Stimulated activated CD8-positive, alpha-beta memory T cell treated with anti-CD3 and anti-CD28 coated beads, Interleukin-12 subunit alpha, Interleukin-12 subunit beta, amount 100 ng/mL, for 4 hours (primary cell): ENCODE data around the gene GPATCH2L.

Experiments
- DNase-seq: peaks from one replicate; pipeline ENCODE4 v3.0.0-alpha.2; 2020; ENCODE audit warnings: low read depth

Gene GPATCH2L

DNA sequence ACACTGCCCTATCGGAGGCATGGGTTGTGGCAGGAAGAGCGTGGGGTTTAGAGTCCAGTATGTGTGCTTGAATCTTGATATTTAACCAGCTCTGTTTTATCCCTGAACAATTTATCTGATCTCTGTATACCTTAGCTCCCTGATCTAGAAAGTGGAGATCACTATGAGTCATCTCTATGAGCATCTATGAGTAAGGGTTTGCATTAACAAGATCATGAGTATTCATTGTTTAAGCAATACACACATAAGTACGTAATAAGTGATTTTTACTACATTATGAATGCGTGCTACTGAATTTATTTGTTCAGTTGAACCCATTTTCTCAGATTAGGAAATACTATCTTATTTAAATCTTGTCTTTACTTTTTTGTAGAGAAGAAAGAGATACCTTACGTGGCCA is 49.4 kb downstream of the GPATCH2L start:
- DNase-seq = no peak

DNA sequence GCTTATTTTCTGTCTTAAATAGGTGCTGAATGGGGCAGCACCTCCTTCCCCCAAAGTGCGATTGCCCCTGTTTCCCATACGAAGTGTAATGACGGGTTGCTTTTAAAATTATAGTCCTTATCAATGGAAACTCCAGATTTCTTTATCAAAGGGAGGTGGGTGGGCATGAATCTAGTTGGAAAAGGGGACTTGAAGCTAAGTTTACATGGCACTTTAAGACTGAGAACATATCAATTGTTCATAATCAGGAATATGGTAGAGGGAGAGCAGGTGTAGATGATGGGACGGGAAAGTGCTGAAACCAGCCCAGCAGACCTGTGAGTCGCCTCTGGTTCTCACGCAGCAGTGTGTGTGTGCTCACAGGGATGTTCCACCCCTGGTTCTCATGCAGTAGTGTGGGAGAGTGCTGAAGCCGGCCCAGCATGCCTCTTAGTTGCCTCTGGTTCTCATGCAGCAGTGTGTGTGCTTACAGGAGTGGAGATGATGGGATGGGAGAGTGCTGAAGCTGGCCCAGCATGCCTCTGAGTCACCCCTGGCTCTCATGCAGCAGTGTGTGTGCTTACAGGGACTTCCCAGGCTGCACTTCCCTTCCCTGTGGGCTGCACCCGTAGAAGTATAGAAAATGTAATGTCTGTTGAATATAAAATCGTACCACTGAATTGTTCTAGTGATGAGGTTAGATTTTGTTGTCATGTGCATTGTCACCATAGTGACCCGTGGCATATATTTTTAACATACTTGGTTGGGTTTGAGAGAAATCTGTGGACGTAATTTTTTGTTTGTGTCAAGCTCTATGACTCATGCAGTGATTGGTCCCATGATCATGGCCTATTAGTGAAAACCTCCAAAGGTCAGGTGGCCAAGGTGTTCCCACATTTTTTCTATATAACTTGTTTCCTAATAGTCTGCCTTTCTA is 51.6 kb downstream of the GPATCH2L start:
- DNase-seq = no peak

- no peak for DNase-seq
Observed at GRCh38 chr14:76204461-76205230, 52.9 kb downstream of the GPATCH2L start.

DNA sequence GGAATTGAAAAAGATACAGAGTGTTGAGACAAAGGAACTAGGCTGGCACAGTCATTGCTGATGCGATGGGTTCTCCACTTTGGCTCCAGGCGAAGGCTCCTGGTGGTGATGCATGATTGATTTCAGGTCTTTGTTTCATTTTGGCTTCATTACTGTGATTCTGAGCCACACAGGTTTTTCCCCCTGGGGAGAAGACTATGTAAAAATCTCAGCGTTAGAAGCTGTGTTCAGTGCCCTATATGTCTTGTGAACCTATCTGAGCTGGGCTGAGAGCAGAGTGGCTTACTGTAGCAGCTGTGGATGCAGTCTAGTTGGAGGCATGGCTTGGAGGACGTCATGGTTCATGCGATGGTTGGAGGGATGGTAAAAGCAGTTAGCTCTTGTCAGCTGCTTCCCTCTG is 54.0 kb downstream of the GPATCH2L start:
- DNase-seq = no peak

DNA sequence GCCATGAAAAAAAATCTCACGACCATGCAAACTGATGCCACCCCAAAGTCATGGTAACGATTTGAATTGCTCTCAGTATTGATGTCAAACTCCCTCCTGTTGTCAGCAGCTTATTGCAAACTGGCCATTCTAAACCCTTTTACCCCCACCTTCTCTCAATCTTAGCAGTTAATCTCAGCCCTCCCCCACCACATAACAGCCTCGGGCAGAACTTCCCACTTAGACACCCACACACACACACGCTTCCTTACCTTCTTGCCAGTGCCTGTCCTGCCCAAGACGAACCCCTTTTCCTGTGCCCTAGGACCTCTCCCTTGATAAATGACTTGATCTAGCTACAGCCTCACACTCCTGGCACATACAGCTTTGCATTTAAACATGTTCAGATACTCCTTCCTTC is 56.6 kb downstream of the GPATCH2L start:
- no peak for DNase-seq

DNA sequence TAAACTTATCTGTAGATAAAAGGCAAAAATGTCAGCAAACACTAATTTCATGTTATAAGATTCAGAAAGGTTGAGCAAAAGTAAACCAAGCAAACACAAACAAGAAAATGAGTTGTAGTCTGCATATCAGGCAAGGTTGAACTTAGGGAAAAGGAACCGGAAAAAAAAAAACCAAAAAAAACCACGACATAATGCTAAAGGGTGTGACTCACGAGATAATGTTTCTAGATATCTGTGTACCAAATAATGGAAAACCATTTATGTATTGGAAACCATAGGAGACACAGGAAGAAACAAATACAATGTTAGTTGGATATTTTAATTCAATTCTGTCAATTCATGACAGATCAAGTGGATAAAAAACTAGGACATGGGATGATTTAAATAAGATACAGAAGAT is 60.5 kb downstream of the GPATCH2L start:
- no peak for DNase-seq

DNA sequence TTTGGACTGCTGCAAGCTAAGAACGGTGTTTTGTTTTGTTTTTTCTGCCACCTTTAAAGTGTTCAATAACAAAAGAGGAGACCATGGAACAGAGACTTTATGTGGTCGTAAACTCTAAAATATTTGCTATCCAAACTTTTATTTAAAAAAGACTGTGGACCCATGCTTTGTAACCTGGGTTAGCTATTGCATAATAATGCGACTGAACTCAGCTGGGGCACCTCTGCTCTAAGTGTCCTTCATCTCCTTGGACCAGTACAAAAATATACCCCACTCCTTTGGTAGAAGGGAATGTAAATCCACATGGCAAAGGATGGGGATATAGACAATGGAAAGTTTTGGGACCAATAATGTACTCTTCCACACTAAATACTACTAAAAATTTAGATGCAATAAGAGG is 65.5 kb downstream of the GPATCH2L start:
- no peak for DNase-seq

- DNase-seq = no peak
Observed at GRCh38 chr14:76218662-76219061, 66.9 kb downstream of the GPATCH2L start.

- no peak for DNase-seq
Observed at GRCh38 chr14:76219873-76220272, 68.2 kb downstream of the GPATCH2L start.

GRCh38 chr14:76227450-76228050 is 75.8 kb downstream of the GPATCH2L start:
- DNase-seq = no peak

GRCh38 chr14:76228138-76228537 is 76.4 kb downstream of the GPATCH2L start:
- no peak for DNase-seq

DNA sequence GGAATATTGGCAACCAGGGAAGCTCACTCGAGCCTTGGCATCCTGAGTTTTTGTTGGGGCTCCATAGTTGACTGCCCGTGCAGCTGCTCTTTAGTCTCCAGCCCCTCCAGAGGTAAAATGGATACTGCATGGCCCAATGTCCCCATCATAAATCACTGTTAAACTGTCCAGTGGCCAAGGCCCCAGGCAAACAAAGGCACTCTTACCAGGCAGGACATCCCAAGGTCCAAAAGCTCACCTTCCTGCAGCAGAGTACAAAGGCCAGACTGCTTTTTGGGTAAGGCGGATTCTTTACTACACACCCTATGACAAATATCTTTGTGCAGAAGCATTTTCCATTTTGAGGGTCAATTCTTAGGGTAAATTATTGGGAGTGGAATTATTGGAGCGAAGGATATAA is 81.1 kb downstream of the GPATCH2L start:
- DNase-seq = no peak

GRCh38 chr14:76235628-76236027 is 83.9 kb downstream of the GPATCH2L start:
- no peak for DNase-seq

DNA sequence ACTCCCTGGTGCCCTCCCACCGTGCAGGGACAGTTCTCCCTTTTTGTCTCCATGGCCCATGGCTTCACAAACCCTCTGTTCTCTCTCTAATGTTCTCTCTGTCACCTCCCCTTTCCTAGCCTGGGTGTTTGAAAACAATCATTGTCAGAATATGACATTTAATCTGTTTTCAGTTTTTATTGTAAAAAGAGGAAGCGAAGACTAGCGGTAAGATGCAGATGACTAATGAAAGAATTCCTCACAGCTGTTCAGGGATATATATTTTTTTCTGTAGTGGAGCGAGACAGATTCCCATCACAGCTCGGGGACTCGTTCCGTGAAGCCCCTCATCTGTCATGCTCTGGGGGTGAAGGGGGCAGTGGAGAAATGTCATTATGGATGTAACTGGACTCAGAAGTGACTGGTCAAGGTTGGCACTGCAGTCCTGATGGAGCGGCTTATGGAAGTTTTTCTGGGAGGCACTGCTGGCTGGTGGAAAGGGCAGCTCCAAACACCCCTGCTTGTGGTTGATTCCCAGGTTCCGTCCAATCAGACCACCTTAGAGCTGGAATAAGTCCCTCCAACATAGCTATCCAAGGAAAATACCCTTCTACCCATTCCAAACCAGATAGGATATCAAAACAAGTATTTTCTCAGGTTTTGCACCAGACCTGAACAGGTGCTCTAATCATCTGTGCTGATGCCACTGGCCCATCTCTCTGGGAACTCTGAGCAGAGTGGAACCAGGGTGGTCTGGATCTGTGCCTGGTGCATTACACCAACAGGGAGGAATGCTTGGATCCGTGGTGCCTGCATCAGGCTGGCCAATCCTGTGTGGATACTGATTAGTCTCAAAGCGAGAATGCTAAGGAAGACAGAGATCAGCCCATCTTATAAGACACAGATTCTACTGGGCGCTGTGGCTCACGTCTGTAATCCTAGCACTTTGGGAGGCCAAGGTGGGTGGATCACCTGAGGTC is 84.7 kb downstream of the GPATCH2L start:
- DNase-seq = no peak

DNA sequence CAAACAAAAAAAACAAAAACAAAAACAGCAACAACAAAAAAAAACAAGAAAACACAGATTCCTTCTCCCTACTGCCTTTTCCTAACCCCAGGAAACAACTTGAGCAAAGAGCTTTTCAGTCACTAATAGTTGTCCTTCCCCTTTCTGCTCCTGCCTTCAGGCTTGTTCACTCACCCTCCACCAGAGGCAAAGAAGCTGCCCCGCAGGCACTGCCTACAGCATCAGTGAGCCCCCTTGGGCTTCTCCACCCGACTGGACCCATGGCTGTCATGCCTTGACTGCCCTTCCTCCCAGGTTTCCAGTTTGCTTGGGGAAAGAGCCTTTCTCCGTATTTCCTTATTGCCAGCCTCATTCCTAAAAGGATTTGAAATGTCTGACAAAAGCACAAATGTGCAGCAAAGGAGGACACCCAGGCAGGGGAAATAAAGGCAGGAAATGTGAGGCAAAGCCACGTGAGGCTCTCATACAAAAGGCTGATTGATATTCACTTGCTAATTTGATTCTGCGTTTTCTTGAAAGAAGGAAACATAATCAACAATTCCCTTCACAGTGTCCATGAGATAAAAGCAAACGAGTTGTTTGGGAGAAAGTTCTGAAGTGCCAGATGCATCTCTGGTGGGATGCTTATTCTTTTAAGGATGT is 85.7 kb downstream of the GPATCH2L start:
- DNase-seq = no peak

DNA sequence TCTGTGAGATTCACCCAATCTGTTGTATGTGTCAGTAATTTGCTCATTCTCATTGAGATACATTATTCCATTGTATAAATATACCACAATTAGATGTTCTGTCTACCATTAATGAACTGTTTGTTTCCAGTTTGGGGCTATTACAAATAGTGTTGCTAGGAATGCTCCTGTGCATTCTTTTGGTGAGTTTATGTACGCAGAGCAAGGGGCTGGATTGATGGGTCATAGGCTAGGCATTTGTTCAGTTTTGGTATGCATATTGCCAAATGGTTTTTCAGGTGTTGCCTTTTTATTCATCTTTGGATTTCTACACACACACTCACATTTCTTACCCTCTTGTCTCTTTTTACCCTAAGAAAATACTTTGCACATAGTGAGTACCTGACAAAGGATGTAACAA is 93.4 kb downstream of the GPATCH2L start:
- DNase-seq = no peak

- no peak for DNase-seq
Observed at GRCh38 chr14:76250302-76250701, 98.6 kb downstream of the GPATCH2L start.

DNA sequence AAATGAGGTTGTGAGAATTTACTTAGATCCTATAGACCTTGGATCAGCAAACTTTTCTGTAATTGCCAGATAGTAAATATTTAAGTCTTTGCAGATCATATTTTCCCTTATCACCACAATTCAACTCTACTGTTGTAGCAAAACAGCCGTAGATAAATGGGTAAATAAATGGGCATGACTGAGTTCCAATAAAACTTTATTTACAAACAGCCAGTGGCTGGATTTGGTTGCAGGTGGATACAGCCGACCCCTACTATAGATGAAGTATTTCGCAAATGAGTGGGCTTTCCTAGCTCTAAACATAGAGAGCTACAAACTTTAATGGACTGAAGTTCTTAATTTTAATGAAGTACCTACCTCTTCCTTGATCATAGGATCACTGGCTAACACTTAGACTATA is 100.7 kb downstream of the GPATCH2L start:
- DNase-seq = no peak

GRCh38 chr14:76253111-76253510 is 101.4 kb downstream of the GPATCH2L start:
- no peak for DNase-seq

DNA sequence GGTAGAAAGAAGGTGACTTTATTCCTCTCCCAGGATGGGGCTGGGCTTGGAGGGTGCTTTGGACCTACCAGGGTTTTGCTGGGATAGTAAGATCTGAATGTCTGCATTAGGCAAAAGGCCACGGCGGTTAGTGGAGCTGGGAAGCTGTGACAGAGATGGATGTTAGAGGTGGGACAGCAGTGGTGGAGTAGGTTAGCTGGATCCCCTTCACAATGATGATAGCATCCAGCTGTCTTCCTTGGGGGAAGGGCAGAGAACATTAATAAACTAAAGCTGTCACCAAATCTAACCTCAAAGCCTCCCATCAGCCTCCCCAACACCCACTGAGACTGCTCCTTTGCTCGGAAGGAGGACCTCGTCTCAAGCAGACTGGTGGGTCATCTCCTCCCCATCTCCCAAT is 104.8 kb downstream of the GPATCH2L start:
- DNase-seq = no peak

DNA sequence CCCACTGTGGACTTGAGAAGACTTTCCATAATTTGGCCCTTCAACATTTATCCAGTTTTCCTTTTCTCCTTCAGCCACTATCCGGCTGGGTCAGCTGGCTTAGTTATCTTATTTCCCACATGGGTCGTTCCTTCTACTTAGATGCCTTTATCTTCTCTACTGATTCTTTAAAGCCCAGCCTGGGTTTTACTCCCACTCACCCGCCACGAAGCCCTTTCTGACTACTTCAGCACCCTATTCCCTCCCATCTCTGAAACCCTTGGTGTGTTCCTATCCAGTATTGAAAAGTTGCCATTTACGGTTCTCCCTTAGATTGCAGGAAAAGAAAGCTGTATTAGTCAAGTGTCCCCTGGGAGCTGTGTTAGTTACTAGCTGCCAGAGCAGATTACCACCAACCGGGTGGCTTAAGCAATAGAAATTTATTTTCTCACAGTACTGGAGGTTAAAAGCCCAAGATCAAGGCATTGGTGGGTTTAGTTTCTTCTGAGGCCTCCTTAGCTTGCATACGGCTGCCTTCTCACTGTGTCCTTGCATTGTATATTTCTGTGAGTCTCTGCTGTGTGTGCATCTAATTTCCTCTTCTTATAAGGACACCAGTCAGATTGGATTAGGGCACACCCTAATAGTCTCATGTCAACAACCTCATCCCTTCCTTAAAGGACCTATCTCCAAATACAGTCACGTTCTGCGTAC is 105.5 kb downstream of the GPATCH2L start:
- DNase-seq = no peak
